Choroid plexus epithelial cell (primary cell): ENCODE results near the gene MMS19.

Experiments used
- DNase-seq: peaks from one replicate; pipeline ENCODE4 v3.0.0-alpha.2; 2010; ENCODE audit warnings: low read depth
- H3K4me3 ChIP-seq: 2 replicates; pipeline ENCODE4 v1.5.1; 2011; ENCODE audit warnings: low read depth, mild to moderate bottlenecking, control low read depth, low read length, moderate library complexity
- TF ChIP-seq, protein P1 (sequence below): conservative IDR thresholded peaks from 2 replicates; pipeline ENCODE4 v1.5.1; 2011; ENCODE audit warnings: low read depth, mild to moderate bottlenecking, control low read depth, inconsistent platforms, low read length, moderate library complexity

The MMS19 gene

DNA sequence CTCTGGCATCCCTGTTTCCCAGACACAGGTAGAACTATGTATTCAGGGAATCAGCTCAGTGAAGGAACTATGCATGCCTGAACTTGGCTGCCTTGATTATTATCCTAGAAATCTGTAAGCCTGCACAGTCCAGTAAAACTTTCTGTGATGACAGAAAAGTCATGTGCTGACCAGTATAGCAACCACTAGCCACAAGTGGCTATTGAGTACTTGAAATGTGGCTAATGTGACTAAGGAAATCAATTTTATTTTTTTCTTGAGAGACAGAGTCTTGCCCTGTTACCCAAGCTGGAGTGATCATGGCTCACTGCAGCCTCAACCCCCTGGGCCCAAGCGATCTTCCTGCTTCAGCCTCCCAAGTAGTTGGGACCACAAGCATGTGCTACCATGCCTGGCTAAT lies 55.9 kb downstream of the MMS19 start:
- DNase-seq, result no peak
- TF ChIP-seq, protein P1, sequence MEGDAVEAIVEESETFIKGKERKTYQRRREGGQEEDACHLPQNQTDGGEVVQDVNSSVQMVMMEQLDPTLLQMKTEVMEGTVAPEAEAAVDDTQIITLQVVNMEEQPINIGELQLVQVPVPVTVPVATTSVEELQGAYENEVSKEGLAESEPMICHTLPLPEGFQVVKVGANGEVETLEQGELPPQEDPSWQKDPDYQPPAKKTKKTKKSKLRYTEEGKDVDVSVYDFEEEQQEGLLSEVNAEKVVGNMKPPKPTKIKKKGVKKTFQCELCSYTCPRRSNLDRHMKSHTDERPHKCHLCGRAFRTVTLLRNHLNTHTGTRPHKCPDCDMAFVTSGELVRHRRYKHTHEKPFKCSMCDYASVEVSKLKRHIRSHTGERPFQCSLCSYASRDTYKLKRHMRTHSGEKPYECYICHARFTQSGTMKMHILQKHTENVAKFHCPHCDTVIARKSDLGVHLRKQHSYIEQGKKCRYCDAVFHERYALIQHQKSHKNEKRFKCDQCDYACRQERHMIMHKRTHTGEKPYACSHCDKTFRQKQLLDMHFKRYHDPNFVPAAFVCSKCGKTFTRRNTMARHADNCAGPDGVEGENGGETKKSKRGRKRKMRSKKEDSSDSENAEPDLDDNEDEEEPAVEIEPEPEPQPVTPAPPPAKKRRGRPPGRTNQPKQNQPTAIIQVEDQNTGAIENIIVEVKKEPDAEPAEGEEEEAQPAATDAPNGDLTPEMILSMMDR, result no peak
- H3K4me3 ChIP-seq, result no peak overlapping the region

DNA sequence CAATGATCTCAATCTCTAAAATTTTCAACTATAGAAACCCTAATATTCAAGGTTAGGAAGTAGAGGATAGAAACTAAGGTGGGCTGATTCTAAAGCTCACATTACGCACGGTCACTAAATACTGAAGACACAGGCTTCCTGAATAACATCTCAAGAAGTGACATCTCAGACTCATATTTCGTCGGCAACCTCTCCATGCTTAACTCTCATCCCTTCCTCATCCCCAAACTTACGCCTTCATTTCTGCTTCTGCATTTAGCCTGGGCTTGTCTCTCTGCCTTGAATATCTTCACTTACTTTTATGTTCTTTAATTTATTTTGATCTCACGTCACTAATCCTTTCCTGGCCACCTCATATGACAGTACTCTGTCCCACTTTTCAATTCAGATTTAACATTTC lies 63.0 kb downstream of the MMS19 start:
- H3K4me3 ChIP-seq, result no peak overlapping the region
- no peak for DNase-seq
- TF ChIP-seq, protein P1, result no peak

DNA sequence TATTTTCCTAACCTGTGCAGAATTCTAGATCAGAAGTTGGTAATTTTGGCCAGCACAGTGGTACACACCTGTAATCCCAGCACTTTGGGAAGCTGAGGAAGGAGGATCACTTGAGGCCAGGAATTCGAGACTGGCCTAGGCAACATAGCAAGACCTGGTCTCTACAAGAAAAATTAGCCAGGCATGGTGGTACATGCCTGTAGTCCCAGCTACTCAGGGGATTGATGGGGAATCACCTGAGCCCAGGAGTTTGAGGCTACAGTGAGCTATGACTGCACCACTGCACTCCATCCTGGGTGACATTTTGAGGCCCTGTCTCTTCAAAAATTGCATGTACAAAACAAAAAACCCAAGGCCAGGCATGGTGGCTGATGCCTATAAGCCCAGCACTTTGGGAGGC lies 63.7 kb downstream of the MMS19 start:
- no peak for DNase-seq
- TF ChIP-seq, protein P1, result no peak
- H3K4me3 ChIP-seq, result no peak overlapping the region

DNA sequence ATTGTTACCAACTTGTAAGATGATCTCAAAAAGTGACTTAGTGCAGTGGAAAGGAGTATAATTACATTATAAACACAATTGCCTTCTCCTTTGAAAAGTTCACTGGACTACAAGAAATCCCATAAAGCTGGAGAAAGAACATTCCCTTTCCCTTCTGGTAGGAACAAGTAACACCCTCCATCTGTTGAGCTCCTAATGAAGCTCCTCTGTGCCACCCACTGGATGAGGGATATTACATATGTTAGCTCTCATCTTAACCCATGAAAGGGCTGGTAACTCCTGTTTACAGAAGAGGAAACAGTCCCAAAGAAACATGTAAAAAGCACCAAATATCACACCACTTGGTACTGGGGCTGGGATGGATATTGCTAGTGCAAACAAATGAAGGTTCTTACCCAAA lies 64.2 kb downstream of the MMS19 start:
- DNase-seq, result no peak
- TF ChIP-seq, protein P1, result no peak
- no peak overlapping the region for H3K4me3 ChIP-seq

DNA sequence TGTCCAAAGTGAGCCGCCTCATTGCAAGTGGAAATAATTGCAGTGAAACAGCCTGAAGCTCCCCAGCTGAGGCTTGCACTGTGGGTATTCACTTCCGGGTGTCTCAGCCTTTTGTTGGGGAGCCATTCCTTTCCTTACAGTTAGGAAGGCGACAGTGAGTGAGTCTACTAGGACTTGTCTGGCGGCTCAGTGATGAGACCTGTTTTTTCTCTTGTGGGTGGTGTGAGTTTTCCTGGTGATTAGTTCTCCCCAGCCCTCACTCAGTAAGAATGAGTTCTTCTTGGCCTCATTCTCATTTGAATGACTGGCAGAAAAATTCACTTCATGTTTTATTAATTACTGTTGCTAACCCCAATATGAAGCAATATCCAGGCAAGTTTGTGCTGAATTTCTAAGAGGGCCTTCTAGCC lies 69.6 kb downstream of the MMS19 start:
- DNase-seq, result peak; percentile 36

DNA sequence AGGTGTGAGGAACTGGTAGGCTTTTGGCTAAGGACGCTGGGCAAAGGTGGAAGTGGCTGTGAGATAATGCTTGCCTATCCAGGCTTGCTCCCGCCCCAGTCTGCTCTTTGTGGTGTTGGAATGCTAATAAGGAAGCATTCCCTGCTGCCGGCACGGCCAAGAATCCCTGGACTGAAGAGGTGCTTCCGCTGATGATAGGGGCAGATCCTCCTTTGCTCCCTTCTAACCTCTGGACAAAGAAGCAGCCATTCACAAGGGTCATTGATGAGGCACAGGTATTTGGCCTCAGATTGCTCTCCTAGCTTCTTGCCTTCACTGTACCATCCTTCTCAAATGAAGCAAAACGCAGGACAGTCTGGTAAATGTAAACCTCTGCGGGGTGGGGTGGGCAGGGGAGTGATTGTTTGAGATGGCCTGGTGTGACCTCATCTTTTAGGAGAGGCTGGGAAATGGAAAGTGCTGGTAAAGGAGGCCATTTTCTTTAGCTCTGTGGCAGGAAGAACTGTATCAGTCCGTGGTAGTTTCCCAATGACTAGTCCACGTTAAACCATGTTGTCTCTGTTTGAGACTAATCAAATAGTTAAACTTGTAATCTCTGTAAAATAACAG lies 70.5 kb downstream of the MMS19 start:
- DNase-seq, result no peak
- TF ChIP-seq, protein P1, result no peak
- H3K4me3 ChIP-seq, result peak overlapping the region; percentile 89

More for the DNA sequence above, 69.6 kb downstream of the MMS19 start:
- H3K4me3 ChIP-seq, result peak overlapping the region; percentile 5
- TF ChIP-seq, protein P1, result no peak

DNA sequence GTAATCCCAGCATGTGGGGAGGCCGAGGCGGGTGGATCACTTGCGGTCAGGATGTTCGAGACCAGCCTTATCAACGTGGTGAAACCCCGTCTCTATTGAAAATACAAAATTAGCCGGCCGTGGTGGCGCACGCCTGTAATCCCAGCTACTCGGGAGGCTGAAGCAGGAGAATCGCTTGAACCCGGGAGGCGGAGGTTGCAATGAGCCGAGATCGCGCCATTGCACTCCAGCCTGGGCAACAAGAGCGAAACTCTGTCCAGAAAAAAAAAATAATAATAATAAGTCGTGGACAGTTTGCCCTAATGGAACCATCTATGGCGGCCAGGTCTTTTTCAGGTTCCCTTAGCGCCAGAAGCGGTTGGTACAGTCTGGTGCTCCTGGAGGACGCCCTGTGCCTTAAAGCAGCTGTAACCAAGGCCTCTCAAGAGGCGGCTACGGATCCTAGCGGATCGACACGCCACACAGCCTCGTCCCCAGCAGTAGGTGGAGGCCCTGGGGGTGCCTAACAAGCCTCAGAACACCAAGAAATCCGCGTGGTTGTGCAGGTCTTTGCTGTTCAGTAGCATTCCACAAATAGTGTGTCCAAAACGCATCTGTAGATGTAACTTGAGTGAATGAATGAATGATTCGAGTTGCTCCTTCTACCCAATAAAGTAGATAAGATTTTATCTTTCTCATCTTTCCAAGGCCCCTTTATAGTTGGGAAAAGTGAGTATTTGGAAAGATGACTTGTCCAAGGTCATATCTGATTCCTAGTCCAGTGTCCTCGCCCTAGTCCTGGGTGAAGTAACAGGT lies 71.2 kb downstream of the MMS19 start:
- peak; percentile 42 for DNase-seq
- peak overlapping the region; percentile 89 for H3K4me3 ChIP-seq
- TF ChIP-seq, protein P1, result no peak
